Measurements from ENCODE around the gene FSCN2.

The FSCN2 gene

GRCh38 chr17:81557276-81558114 lies 29.3 kb downstream of the FSCN2 start:
- DNase-seq = no peak

DNA sequence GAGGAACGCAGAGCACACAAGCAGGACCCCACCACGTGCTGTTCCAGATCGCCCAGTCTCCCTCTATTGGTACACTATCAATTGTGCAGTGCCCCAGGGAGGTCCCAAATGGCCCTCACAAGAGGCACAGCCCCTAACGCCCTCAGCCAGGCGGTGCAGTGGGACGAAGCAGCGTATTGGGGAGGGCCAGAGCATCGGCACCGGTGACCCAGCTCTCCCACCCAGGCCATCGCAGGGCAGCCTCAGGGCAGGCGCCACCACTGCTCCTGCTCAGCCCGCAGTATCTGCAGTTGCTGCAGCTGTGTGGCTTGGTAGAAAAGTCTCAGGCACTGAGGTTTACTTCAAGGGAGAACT lies 29.9 kb downstream of the FSCN2 start:
- no peak for DNase-seq

DNA sequence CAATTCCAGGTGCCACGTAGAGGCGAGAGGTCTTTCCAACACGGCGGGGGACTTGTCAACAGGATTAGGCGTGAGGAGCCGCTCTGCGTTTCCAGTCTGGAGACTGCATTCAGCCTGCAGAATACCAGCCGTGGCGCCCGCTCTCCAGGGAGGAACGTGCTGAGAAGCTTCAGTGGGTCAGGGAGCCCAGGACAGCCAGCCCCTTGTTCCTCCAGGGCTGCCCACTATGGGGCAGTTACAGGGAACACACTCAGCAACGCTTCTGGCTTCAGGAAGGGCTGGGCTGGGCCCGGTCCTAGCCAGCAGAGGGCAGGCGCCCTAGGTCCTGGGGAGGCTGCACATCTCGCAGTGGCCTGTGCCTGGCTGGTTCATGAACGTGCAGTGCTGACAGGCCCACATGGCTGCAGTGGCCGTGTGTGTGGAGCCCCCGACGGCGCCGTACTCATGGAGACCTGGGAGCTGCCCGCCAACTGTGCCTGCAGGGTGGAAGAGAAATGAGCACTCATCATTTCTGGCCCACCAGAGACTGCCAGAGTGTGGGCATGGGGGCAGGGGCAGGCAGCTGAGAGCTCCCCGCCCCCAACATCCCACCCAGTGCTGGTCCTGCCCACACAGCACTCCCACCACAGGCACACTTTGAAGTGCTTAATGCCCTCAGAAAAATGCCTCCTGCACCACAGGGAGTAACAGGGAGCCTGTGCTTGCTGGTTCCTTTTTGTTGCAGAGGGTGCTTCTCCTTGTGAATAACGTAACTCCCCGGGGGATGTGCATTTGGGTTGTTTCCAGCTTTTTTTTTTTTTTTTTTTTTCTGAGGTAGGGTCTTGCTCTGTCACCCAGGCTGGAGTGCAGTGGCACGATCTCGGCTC lies 31.0 kb downstream of the FSCN2 start:
- DNase-seq = no peak

DNA sequence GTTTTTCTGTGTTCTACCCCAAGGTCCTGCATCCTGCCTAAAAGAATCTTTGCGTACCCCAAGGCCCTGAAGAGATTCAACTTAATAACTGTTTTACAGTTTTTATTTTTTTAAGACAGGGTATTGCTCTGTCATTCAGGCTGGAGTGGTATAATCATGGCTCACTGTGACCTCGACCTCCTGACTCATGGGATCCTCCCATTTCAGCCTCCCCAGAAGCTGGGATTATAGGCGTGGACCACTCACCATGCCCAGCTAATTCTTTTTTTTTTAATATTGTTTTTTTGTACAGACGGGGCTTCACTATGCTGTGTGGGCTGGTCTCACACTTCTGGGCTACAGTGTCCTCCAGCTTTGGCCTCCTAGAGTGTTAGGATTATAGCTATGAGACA lies 33.3 kb downstream of the FSCN2 start:
- no peak for DNase-seq

GRCh38 chr17:81563861-81564586 lies 35.8 kb downstream of the FSCN2 start:
- no peak for DNase-seq

DNA sequence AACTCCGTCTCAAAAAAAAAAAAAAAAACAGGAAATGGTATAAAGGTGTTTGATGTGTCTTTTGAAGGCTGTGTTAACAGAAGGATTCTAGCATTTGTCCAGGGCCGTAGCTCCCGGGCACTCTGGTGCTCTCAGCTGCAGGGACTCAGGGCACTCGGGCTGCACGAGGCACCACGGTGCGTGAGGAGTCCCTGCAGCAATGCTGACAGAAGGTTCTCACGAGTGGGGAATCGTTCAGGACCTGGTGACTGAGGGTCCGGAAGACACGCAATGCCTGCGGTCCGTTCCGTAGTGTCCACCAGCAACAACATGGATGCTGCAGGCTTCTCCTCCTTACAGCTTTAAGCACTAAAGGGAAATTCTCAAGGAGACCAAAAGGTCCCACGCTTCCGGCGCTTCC lies 36.6 kb downstream of the FSCN2 start:
- DNase-seq = no peak

GRCh38 chr17:81565231-81565630 lies 37.1 kb downstream of the FSCN2 start:
- DNase-seq = no peak

- DNase-seq = no peak
Observed at GRCh38 chr17:81566461-81567126, 38.4 kb downstream of the FSCN2 start.

DNA sequence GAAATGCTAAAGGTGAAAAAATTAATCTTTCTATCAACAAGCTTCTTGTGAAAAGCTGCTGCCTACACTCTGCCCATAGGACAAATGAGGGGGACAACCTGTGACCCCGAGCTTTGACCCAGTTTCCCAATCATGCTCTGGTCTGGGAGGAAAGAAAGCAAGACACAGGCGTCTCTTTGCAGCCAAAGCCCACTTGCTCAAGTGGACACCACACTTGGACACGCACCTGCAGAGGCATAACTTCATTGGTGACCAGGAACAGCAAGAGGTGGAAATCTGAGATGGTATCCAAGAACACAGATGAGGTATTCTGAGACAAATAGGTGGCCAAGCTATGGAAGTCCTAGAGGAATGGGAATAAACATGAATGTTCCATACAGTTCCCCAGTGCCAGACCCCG lies 39.0 kb downstream of the FSCN2 start:
- DNase-seq = no peak

- DNase-seq = no peak
Observed at GRCh38 chr17:81568416-81568815, 40.2 kb downstream of the FSCN2 start.

GRCh38 chr17:81569986-81570514 lies 41.9 kb downstream of the FSCN2 start:
- DNase-seq = no peak

GRCh38 chr17:81570964-81571363 lies 42.8 kb downstream of the FSCN2 start:
- no peak for DNase-seq

DNA sequence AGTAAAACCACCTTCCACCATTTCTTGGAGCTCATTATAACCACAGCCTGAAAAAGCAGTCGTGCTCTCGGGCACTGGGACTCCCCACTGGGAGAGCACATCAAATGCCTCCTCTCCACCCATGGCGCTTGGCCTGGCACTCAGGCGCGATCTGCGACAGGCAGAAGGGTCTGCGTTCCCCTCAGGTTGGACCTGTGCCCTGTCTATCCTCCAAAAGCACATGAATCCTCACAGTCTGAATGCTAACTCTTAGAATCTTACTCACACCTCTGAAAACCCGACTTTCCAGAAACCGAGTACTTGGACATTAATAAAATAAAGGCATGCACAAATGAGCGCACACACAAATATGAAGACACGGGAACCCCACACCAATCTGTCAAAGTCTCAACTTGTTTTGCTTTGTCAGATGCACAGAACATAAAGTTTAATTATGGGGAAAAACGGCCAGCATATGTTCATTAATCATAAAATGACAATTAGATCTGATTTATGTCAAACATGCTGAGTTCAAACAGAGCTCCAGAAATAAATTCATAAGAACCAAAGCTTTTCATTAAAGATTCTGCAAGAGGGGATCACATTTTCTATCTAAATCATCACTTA lies 44.5 kb downstream of the FSCN2 start:
- DNase-seq = no peak

DNA sequence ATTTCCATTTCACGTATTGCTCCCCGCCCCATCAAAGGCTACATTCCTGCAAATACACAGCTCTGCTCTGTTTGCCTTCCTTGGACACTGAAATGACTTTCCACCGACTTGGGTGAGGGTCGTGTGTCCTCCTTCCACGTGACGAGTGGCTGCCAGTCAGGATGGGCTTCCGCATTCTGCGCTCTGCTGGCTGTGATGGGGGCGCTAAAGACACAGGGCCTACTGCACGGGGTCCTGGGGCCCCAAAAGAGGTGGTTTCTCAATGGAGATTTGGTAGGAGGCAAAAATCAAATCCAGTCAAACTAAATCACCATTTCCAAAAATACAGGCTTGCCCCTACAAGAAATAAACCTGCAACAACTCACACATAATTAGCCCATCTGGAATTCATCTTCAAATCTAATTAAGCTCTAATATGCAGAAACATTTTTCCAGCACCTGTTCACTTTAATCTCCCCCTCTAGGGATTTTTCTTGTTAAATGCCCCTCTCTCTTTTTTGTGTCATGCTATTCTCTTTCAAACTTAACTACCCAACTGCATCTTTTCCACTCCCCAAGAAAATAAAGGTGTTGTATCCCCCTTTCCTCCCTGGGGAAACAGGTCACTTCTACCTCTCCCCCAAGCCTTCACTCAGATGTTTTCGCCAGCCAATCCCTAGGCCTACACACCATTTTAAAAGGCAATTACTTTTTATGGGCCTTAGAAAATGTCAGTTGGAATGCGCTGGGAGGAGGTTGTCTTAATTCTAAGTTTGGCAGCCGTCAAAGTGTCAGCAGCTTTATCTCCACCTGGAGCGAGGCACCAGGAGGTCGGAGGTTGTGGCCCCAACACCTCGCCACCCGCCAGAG lies 45.8 kb downstream of the FSCN2 start:
- no peak for DNase-seq

DNA sequence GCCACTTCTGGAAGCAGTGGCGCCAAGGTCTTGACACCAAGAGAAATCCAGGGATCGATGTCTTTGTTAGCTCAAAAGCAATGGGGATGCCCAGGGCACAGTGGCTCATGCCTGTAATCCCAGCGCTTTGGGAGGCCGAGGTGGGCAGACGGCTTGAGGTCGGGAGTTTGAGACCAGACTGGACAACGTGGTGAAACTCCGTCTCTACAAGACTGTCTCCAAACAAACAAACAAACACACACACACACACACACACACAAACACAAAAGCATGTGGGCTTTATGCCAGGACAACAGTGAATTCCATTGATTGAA lies 46.4 kb downstream of the FSCN2 start:
- DNase-seq = no peak

GRCh38 chr17:81575836-81576235 lies 47.7 kb downstream of the FSCN2 start:
- DNase-seq = no peak

- no peak for DNase-seq
Observed at GRCh38 chr17:81576621-81577277, 48.6 kb downstream of the FSCN2 start.

GRCh38 chr17:81577278-81578000 lies 49.3 kb downstream of the FSCN2 start:
- no peak for DNase-seq

DNA sequence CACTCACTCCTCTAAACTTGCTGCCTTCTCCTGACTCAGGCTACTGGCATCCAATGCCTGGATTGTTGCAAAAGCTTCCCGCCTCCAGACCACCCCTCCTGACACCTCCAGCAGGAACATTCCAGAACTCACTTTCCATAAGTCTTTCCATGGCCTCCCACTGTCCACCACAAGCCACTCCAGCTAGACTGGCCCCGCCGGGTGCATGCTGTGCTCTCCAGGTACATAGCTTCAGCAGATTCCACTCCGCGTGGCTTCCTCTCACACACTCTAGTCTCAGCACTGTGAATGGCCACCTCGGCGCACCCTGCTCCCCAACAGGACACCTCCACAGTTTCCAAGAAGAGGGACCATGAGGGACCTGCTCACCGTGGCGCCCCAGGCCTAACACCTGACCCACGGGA lies 49.9 kb downstream of the FSCN2 start:
- no peak for DNase-seq

GRCh38 chr17:81578561-81579225 lies 50.5 kb downstream of the FSCN2 start:
- no peak for DNase-seq
